M059J (cell line): ENCODE data around the gene SRP19. TPM values are rescaled to one million over a fixed set of nuclear protein-coding genes. Genes with fewer than 3 reads are reported as not detected.
"Not testable (repeated sequence)": the region's sequence is repeated elsewhere in the genome, so short reads cannot be mapped to it uniquely, and the experiment has no call there.

Source experiments
- DNase-seq: peaks from one replicate; pipeline ENCODE4 v3.0.0-alpha.2; 2012; ENCODE audit warnings: low read depth
- total RNA-seq: library from RNA; depleted of rRNA; stranded (reverse); fragments of >200 nt; shearing (Covaris generic); gene quantifications from 2 replicates; pipeline ENCODE4 v1.2.3, GENCODE V29; 2014; rRNA removed

SRP19 gene
- total RNA-seq = 110 and 166 TPM in 2 replicates

- peak; percentile 97 for DNase-seq
These were observed at the start of gene SRP19 for GRCh38 chr5:112860929-112861637. SRP19 (plus strand) TSS chr5:112861287; CDS start chr5:112861377, 90 bp downstream.

DNA sequence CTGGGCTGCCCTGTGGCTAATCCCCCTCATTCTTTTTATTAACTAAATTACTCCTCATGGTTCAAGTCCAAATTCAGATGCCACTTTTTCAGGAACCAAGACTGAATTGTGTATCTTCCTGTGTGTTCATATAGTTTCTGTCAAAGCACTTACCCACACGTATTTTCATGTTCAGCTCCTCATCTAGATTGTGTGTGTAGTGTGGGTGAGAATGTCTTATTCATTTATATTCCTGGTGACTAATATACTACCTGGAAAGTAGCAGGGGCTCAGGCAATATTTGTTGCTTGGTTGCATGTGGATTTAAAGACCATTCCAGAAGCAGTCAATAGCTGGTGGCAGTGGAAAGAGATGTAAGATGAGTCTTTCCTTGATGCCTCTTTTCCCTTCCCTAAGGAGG lies 48.5 kb upstream of the SRP19 start:
- no peak for DNase-seq

DNA sequence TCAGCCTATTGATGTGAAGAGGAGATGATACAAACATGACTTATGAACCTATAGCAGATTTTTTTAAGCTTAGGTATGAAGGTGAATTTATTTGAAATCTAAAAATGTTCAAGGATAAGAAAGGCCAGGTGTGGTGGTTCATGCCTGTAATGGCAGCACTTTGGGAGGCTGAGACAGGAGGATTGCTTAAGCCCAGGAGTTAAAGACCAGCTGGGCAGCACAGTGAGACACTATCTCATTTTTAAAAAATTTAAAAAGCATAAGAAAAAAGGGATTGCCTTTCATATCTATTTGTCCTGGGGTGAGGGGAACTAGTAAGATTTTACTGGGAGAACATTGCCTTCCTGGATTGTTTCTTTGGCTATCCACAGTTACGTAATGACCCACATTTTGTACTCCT lies 40.8 kb upstream of the SRP19 start:
- DNase-seq = no peak

DNA sequence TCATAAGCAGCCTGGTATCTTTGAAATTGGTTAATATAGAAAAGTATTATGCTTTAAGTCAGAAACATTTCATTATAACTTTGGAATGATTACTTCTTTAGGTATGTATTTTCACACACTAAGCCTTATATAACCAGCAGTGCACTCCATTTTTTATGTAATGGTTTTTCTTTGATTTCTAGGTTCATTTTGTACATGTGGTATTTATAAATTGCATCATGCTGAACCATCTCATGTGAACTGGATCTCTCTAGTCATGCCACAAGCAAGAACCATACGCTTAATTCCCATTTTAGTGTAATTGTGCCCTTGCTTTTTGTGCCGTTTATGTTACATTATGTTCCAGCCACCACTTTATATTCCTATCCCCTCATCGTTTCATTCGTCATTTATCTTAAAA lies 38.6 kb upstream of the SRP19 start:
- DNase-seq = no peak

GRCh38 chr5:112823181-112823580 lies 37.9 kb upstream of the SRP19 start:
- no peak for DNase-seq

GRCh38 chr5:112823656-112824055 lies 37.4 kb upstream of the SRP19 start:
- no peak for DNase-seq

DNA sequence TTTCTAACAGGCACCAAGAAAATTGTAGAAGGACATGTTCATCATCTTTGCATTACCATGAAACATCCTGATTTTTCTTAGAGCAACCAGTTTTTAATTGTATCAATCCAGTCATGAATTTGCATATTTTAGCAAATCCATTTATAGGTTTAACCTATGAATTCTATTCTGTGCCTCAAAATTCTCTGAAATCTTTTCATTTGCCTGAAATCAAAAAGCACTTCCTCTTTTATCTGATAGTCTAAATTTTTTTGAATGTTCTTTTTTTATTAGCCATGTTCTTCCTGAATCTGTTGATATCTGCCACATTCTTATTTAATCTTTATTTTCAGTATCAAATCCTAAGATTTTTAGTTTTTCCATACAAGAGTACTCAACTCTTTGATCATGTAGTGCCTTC lies 36.9 kb upstream of the SRP19 start:
- DNase-seq = no peak

- no peak for DNase-seq
These were observed 30.7 kb upstream of the SRP19 start for GRCh38 chr5:112830378-112830777.

- DNase-seq = no peak
These were observed 27.1 kb upstream of the SRP19 start for GRCh38 chr5:112833971-112834370.

DNA sequence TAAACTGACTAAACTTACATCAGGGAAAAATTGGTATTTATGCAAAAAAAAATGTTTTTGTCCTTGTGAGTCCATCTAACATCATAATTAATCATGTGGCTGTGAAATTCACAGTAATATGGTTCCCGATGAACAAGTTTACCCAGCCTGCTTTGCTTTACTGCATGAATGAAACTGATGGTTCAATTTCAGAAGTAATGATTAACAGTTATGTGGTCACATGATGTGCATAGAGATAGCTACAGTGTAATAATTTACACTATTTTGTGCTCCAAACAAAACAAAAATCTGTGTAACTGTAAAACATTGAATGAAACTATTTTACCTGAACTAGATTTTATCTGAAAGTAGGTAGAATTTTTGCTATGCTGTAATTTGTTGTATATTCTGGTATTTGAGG lies 16.6 kb upstream of the SRP19 start:
- DNase-seq = no peak

- no peak for DNase-seq
These were observed 14.5 kb upstream of the SRP19 start for GRCh38 chr5:112846556-112846955.

- DNase-seq = no peak
These were observed 13.8 kb upstream of the SRP19 start for GRCh38 chr5:112847306-112847705.

- DNase-seq = peak; percentile 75
These were observed 12.8 kb upstream of the SRP19 start for GRCh38 chr5:112848116-112848811.

DNA sequence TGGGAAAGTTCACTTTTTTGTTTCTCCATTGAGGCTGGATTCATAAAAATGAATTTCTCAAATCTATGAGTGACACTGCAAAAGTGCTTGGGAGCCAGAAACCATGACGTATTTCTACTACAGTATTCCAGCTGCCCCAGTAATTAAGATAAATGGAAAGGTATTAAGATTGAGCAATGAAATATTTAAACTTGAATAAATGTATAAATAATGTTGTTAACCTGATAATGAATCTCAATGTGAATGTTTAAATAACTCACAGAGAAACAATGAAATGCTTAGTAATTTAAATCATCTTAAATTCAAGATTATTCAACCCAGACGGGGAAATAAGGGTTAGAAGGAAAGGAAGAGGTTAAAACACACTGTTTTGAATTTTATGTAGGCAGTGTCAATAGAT lies 11.2 kb upstream of the SRP19 start:
- DNase-seq = no peak

- DNase-seq = no peak
These were observed 6.4 kb upstream of the SRP19 start for GRCh38 chr5:112854651-112855050.

DNA sequence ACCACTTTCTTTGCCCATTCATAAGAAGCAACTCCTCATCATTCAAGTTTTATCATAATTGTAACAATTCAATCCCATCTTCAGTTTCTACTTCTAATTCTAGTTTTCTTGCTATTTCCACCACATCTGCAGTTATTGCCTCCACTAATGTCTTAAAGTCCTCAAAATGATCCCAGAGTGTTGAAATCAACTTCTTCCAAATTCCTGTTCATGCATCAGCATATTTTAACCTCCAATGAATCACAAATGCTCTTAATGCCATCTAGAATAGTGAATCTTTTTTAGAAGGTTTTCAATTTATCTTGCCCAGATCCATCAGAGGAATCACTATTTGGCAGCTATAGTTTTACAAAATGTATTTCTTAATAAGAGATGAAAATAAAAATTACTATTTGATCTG lies 3.2 kb upstream of the SRP19 start:
- no peak for DNase-seq

DNA sequence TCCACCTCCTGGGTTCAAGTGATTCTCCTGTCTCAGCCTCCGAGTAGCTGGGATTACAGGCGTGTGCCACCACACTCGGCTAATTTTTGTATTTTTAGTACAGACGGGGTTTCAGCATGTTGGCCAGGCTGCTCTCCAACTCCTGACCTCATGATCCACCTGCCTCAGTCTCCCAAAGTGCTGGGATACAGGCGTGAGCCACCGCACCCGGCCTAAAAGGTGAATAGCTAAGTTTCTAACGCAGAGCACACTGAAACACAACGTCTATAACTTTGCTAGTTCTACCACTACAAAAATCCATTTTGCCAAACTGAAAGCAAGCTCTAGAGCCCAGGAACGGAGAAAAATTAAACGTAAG lies 537 bp upstream of the SRP19 start:
- DNase-seq = not testable (repeated sequence)

DNA sequence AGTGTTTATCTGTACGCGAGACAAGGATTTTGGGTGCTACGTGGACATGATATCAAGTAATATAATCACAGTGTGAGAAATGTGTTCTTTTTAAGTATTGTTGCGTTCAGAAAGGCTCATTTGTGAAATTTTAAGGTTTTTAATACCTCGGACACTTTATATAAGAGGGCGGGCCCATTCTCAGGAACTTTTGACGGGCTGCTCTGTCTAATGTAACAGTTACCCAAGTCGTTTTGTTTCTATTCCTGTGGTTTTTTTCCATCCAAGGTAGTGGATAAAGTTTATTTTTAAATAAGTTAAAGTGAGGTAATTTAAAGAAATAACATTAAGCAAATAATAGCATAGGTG lies 525 bp downstream of the SRP19 start:
- no peak for DNase-seq

- DNase-seq = no peak
These were observed 998 bp downstream of the SRP19 start for GRCh38 chr5:112862085-112862484.

GRCh38 chr5:112863549-112863948 lies 2.5 kb downstream of the SRP19 start:
- no peak for DNase-seq

- no peak for DNase-seq
These were observed 4.0 kb downstream of the SRP19 start for GRCh38 chr5:112865128-112865527.

GRCh38 chr5:112866739-112867138 lies 5.7 kb downstream of the SRP19 start:
- no peak for DNase-seq

DNA sequence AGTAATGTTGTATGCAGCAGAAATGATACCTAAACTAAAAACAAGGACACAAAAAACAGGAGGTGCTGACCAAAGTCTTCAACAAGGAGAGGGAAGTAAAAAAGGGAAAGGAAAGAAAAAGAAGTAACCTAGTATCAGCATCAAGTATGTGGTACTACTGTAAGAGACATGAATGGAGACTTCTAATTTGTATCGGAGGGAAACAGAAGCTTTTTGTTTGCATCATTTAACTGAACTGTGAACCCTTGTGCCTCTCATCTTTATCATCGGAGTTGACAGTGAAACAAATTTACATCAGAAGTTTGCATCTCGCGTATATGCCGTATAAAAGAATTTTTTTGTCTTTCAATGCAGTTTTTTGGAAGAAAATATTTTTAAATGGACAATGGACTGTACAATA lies 6.3 kb downstream of the SRP19 start:
- no peak for DNase-seq

DNA sequence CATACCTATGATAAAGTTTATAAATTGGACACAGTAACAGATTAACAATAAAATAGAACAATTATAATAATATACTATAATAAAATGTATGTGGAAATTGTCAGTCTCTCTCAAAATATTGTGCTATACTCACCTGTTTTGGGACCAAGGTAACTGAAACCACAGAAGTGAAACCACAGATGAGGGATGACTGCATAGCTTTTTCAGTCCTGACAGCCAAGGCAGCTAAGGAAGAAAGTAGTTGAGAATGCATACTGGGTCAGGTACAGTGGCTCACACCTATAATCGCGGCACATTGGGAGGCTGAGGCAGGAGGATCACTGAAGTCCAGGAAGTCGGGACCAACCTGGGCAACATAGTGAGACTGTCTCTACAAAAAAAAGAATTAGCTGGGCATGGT lies 8.9 kb downstream of the SRP19 start:
- DNase-seq = no peak
